ENCODE results near the gene ARHGAP36.

The ARHGAP36 gene

GRCh38 chrX:131063613-131064012 is 5.5 kb downstream of the ARHGAP36 start:
- TF ChIP-seq MYC (IDR thresholded peaks at IDR 0.05; ENCODE audit: low read depth, low read length) (no peak), CTCF (IDR thresholded peaks at IDR 0.05; ENCODE audit: low read depth, low read length) (no peak), MAX (IDR thresholded peaks at IDR 0.05; ENCODE audit: low read depth, low read length) (no peak), POLR2A (IDR thresholded peaks at IDR 0.05; ENCODE audit: extremely low read depth, insufficient read length) (no peak)
- H3K4me3 ChIP-seq (ENCODE audit: low read depth, low read length), result no peak overlapping the region
- DNase-seq (ENCODE audit: low read depth), result no peak

- DNase-seq (ENCODE audit: low read depth), result no peak
- H3K4me3 ChIP-seq (ENCODE audit: low read depth, low read length), result no peak overlapping the region
- TF ChIP-seq CTCF (IDR thresholded peaks at IDR 0.05; ENCODE audit: low read depth, low read length) (no peak), MYC (IDR thresholded peaks at IDR 0.05; ENCODE audit: low read depth, low read length) (no peak), POLR2A (IDR thresholded peaks at IDR 0.05; ENCODE audit: extremely low read depth, insufficient read length) (no peak), MAX (IDR thresholded peaks at IDR 0.05; ENCODE audit: low read depth, low read length) (no peak)
Observed at GRCh38 chrX:131066237-131066636, 8.1 kb downstream of the ARHGAP36 start.

- no peak for DNase-seq (ENCODE audit: low read depth)
- no peak overlapping the region for H3K4me3 ChIP-seq (ENCODE audit: low read depth, low read length)
- TF ChIP-seq CTCF (IDR thresholded peaks at IDR 0.05; ENCODE audit: low read depth, low read length) (no peak), MYC (IDR thresholded peaks at IDR 0.05; ENCODE audit: low read depth, low read length) (no peak), POLR2A (IDR thresholded peaks at IDR 0.05; ENCODE audit: extremely low read depth, insufficient read length) (no peak), MAX (IDR thresholded peaks at IDR 0.05; ENCODE audit: low read depth, low read length) (no peak)
Observed at GRCh38 chrX:131067216-131067615, 9.1 kb downstream of the ARHGAP36 start.

- TF ChIP-seq MAX (IDR thresholded peaks at IDR 0.05; ENCODE audit: low read depth, low read length) (no peak), CTCF (IDR thresholded peaks at IDR 0.05; ENCODE audit: low read depth, low read length) (no peak), MYC (IDR thresholded peaks at IDR 0.05; ENCODE audit: low read depth, low read length) (no peak), POLR2A (IDR thresholded peaks at IDR 0.05; ENCODE audit: extremely low read depth, insufficient read length) (no peak)
- DNase-seq (ENCODE audit: low read depth), result no peak
- H3K4me3 ChIP-seq (ENCODE audit: low read depth, low read length), result no peak overlapping the region
Observed at GRCh38 chrX:131067846-131068745, 9.9 kb downstream of the ARHGAP36 start.

- TF ChIP-seq MAX (IDR thresholded peaks at IDR 0.05; ENCODE audit: low read depth, low read length) (no peak), MYC (IDR thresholded peaks at IDR 0.05; ENCODE audit: low read depth, low read length) (no peak), CTCF (IDR thresholded peaks at IDR 0.05; ENCODE audit: low read depth, low read length) (no peak), POLR2A (IDR thresholded peaks at IDR 0.05; ENCODE audit: extremely low read depth, insufficient read length) (no peak)
- no peak for DNase-seq (ENCODE audit: low read depth)
- H3K4me3 ChIP-seq (ENCODE audit: low read depth, low read length), result no peak overlapping the region
Observed at GRCh38 chrX:131068945-131069719, 11.0 kb downstream of the ARHGAP36 start.

All from NB4 (cell line).